Stimulated activated CD8-positive, alpha-beta memory T cell treated with anti-CD3 and anti-CD28 coated beads, Interleukin-7, amount 100 ng/mL, for 24 hours (primary cell): ENCODE measurements around the gene SH2D7.

ENCODE experiments used
- DNase-seq: peaks from one replicate; pipeline ENCODE4 v3.0.0-alpha.2; 2020; ENCODE audit warnings: low read depth

Gene SH2D7

DNA sequence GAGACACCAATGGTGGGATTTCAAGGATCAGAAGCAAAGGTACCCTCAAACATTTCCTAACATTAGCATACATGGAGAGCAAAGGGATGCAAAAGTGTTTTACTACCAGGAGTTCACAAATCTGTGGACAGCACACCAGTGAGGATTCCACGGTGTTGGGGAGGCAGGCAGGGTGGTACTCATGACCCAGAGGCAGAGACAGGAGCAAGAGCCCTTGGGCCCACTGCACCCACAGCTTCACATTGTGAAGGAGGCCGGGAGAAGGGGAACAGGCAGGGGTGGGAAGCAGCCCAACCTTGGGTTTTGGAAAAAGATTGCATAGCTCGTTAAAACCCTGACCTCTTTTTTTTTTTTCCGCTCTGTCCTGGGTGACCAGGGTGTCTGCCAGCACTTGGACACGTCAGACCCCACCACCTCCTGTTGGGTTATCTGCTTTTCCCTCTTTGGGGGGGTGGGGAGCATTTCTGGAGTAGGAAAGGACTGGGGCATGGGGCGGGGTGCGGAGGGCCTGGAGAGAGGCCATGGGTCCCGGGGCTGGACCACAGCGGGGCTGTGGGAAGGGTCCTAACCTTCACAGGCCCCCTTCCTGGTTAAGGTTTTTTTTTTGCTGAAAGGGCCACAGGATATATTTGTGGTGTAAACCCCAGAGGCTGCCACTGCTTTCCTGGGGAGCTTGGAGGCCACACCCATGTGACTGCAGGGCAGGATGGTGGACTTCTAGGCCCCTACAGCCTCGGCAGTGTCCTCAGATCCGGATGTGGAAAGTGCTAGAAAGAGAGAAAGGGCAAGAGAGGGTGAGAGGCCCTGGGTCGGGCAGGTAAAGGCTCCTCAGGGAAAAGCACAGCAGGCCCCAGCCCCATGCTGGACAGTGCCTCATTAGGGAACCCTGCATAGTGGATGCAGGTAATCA, 12.5 kb downstream of the SH2D7 start:
- no peak for DNase-seq

DNA sequence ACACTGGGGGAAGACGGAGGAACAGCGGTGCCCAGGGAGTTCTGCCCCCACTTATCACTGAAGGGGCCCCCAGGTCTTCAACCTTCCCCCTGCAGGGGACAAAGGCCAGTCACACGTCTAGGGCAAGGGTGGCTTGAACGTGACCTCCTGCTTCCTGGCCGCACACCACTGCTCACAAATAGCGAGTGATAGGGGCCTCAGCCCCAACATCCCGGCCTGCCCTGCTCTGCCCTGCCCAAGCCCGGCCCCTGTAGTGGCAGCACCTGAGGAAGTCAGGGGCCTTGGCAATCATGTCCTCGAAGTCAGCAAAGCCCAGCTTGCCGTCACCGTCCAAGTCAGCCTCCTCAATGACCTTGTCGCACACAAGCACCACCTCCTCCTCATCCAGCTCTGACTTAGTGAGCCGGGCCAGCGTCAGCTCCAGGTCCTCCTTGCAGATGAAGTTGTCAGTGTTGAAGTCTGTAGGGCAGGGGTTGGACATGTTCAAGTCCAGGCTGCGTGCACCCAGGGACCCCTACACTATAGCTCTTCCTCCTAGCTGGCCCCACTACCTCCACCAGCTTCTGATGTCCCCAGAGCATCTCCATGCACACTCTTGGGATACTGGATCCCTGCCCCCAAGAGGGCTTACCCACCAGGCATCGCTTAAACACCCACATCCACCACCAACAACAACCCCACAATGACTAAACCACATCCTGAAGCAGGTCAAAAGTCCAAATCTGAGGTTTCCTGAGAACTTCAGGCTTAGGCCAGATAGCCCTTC, 13.3 kb downstream of the SH2D7 start:
- DNase-seq, result no peak

DNA sequence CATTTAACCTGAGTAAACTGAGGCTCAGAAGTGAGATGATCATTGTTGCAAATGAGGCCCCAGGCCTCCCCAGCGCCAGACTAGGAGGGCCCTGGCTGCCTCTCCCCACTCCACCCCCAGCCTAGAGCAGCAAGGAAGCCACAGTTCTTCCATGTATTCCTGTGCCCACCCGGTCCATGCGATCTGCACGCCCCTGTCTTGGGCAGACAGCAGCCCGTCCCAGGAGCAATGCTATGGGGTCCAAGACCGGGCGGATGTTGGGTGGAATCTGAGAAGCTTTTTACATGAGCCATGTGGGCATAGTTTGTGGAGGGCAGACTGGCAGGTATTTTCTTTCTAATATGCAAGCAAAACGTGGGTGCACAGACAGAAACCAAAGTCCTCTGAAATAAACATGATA, 15.1 kb downstream of the SH2D7 start:
- no peak for DNase-seq

DNA sequence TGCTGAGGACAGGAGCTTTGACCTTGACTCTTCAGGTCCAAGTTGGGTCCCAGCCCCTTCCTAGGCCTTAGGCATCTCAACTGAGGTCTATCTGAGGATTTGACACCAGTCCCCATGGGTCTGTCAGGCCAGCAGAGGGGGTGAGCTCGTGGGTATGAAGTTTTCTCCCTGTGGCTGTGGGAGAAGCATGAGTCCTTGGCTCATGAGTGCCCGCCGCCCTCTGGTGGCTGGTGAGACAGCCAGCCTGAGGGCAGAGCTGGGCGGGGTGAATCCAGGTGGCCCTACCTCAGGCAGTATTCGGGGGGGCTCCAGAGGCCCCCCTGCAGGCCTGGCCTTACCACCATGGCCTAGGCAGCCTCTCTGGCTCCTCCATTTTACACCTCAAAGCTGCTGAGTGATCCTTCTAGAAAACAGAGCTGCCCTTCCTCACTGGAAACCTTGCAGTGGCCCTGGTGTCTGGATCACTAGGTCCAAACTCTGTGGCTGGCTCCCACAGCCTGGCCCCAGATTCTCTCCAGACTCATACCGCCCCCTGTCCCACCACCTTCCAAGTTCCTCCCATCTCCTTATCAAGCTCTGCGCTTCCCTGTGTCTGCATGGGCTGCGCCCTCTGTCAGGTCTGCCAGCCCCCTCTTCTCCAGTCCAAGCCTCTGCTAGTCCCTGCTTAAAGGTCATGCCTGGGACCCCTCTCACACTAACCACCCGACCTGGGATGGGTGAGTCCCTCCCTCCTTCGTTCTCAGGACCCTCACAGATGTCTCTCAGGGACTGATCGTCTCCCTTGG, 16.1 kb downstream of the SH2D7 start:
- peak; percentile 68 for DNase-seq

GRCh38 chr15:78109156-78109555, 16.8 kb downstream of the SH2D7 start:
- DNase-seq, result no peak

- no peak for DNase-seq
Observed at GRCh38 chr15:78110096-78110495, 17.7 kb downstream of the SH2D7 start.

GRCh38 chr15:78110916-78111475, 18.6 kb downstream of the SH2D7 start:
- DNase-seq, result no peak

DNA sequence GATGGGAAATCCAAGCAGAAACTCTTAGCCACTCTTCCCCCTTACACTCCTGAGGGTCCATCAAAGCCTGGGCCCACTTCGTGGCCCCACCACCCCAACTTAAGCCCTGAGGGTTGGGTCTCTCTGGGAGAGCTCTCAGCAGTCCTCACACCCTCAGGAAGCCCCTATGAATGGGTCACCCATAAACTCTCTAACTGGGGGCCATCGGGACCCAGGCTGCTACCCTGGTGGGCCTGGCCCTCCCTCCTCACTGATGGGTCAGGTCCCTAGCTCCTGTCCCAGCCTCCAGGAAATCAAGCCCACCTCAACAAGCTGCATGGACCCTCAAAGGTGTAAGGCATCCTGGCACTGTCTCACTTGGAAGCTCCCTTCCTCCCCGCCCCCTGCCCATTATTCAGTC, 19.4 kb downstream of the SH2D7 start:
- DNase-seq, result no peak

GRCh38 chr15:78112551-78112950, 20.2 kb downstream of the SH2D7 start:
- DNase-seq, result no peak

DNA sequence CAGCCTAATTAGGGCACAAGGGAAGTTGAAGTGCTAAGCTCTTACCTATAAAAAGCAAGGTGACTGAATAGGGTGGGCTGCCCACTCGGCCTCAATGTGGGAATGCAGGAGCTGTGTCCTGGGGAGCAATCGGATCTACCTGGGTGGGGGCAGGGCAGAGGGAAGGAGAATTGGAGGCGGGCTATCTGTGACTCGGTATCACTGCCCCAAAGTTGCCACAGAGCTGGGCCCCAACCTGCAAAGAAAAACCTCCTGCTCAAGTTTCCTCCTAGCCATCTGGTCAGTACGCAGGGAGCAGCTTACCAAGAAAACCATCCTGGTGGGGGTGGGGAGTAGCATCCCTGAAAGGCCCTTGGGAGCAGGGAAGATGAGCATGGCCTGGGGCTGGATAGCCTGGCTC, 28.2 kb downstream of the SH2D7 start:
- no peak for DNase-seq

GRCh38 chr15:78125267-78125666, 32.9 kb downstream of the SH2D7 start:
- DNase-seq, result no peak

DNA sequence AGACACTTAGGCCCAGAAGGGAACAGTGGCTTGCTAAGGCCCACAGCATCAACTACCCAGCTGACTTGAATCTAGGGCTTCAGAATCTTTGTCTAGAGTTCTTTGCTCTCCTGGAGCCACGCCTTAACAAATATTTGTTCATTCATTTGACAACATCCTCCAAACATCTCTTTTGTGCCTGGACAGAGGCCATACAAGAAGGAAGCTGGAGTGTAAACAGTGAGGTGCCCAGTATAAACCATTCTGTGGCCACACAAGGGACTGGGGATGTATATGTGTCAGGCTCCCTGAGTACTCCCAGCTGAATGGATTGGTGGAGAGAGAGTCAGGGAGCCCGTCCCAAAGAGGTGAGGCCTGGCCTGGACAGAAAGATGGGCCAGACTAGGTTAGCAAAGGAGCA, 35.5 kb downstream of the SH2D7 start:
- no peak for DNase-seq

- no peak for DNase-seq
Observed at GRCh38 chr15:78129077-78129750, 36.9 kb downstream of the SH2D7 start.

DNA sequence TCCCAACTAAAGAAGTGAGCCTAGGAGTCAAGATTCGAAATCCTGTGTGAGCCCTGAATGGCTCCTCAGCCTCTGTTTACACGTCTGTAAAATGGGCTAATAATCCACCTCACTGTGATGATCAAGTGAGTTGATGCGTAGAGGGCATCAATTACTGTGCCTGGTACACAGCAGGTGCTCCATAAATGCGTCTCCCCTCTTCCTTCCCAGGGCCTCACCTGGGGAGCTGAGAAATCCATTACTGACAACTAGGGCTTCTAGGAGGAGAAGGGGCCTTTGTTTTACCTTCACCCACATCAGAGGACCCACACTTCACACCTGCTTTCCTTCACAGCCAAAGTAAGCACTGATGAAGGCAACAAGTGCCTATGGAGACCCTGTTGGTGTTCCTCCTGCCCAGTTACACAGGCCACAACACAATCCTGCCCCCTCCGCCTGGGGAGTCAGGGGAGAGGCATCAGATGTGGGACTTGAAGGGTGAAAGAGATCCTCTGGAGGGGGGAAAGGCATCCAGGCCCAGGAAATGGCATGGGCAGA, 37.5 kb downstream of the SH2D7 start:
- no peak for DNase-seq

GRCh38 chr15:78130466-78131294, 38.3 kb downstream of the SH2D7 start:
- DNase-seq, result no peak

GRCh38 chr15:78131295-78132061, 39.1 kb downstream of the SH2D7 start, which contains the start of gene CIB2:
Gene CIB2 (minus strand): TSS chr15:78131445. CDS start chr15:78131215, 230 bp downstream.
- DNase-seq, result peak; percentile 44

- DNase-seq, result no peak
Observed at GRCh38 chr15:78133801-78134200, 41.4 kb downstream of the SH2D7 start.

GRCh38 chr15:78139578-78139977, 47.2 kb downstream of the SH2D7 start:
- DNase-seq, result no peak

- DNase-seq, result no peak
Observed at GRCh38 chr15:78140292-78140691, 47.9 kb downstream of the SH2D7 start.
